T-helper 1 cell treated with Interleukin-12 subunit alpha and Interleukin-12 subunit beta and Interleukin-4 antibody, amounts not matched to agents 30 ng/mL and 1 ng/mL, for 36 hours (primary cell): ENCODE measurements around the gene PPM1E. TPM values are rescaled to one million over a fixed set of nuclear protein-coding genes. Genes with fewer than 3 reads are reported as not detected.
"Not testable (repeated sequence)": the region's sequence is repeated elsewhere in the genome, so short reads cannot be mapped to it uniquely, and the experiment has no call there.

ENCODE experiments used
- intact Hi-C: fragments of 100-400 bp; cut with micrococcal nuclease; formaldehyde crosslinking; loops from one replicate; pipeline ENCODE4 v1.15.1; 2024
- total RNA-seq: library from RNA; stranded (reverse); gene quantifications from 2 replicates; pipeline ENCODE4 v1.2.3, GENCODE V29; 2022

Gene PPM1E
- 0.02 and 0.12 TPM in 2 replicates for total RNA-seq

DNA sequence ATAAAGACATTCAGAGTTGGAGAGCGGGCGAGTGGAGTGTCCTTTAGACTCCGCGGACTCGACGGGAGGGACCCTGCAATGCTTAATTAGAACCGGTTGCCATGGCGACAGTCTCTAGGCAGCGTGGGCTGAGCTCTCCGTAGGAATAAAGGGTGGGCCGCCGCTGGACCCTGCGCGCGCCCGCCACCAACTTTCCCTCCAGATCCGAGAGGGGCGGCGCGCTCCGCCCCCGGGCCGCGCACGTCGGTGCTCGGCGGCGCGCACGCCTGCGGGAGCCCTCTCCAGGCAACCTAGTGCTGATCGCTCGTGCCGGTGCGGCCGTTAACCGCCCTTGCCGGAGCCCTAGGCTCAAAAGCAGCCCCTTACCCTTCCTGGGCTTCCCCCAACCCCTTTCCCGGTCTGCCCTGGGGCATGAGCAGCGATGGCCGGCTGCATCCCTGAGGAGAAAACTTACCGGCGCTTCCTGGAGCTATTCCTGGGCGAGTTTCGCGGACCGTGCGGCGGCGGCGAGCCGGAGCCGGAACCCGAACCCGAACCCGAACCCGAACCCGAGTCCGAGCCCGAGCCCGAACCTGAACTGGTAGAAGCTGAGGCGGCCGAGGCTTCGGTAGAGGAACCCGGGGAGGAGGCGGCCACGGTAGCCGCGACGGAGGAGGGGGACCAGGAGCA is at the start of gene PPM1E:
Gene PPM1E (plus strand): TSS at position 278 of the 669 bp plus-strand sequence.
- intact Hi-C loops = loop anchor here (1.0 to 5.0 kb wide), 2 partner anchors 96 to 247 kb away; no protein-coding TSS in a partner anchor

DNA sequence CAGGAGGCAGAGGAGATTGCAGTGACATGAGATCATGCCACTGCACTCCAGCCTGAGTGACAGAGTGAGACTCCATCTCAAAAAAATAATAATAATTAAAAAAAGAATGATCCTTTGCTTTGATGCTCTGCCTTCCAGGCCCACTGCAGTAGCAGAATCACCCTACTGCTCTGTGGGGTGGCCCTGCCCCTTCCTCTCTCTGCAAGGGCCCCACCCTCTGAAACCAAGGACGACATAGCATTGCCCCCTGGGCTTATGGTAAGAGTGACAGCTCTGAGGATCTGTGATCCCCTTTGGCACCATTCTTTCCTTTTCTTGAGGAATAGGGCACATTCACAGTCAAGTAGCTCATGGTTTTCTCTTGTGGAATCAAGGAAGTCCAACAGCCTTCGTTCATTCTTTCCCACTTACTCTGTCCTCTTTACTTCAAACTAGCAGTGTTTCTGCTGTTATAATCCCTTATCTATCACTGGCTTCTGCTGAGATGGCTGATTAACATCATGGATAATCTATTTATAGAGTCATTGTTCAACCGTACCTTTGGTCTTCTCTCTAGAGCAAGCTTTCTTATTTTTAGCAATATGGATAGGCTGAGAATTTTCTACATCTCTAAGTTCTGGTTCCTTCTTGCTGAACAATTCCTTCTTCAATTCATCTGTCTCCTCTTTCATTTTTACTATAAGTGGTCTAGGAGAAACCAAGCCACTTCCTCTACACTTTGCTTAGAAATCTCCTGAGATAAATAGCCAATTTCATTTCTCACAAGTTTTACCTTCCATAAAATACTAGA is 49.1 kb upstream of the PPM1E start:
- intact Hi-C loops = no loop called here

DNA sequence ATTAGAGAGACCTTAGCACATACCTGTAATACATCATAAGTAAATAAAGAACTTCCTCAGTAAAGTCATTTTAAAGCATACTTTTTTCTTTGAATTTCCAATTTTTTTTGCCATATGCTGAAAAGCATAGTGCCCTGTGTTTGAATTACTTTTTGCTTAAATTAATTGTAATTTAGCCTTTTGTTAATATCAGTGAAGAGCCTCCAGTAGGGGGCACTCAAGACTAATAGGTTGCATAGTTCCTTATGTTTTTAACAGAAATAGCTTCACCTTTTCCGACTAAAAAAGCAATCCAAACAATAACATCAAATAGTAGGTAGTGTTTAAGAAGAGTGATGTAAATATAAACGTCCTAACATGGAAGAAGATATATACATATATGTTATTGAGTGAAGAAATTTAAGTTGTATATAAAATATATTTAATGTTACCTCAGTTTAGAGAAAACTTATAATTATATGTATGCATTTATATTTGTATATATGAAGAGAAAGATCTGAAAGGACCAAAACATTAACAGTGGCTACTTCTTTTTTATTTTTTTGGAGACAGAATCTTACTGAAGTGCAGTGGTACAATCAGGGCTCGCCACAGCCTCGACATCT is 44.6 kb upstream of the PPM1E start:
- intact Hi-C loops = loop anchor here (1.0 to 2.0 kb wide), 3 partner anchors 192 to 294 kb away; no protein-coding TSS in a partner anchor

- intact Hi-C loops = no loop called here
Measured at GRCh38 chr17:58722274-58722673, 33.4 kb upstream of the PPM1E start.

DNA sequence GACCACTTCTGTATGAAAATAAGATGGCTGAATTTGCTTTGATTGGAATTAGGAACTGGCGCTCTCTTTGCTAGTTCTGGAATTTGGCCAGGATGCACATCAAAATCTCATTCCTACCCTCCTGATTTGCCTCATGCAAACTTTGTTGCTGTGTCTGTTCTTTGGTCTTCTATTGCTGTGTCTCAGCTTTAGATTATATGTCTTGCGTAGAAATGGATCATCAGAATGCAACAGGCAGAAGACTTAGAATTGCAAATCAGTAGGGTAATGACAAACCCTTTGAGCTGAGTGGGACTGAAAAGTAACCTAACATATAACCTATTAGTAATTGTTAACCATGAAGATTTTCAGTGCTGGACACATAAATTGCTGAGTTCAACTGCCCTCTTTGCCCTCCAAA is 33.0 kb upstream of the PPM1E start:
- intact Hi-C loops = no loop called here

DNA sequence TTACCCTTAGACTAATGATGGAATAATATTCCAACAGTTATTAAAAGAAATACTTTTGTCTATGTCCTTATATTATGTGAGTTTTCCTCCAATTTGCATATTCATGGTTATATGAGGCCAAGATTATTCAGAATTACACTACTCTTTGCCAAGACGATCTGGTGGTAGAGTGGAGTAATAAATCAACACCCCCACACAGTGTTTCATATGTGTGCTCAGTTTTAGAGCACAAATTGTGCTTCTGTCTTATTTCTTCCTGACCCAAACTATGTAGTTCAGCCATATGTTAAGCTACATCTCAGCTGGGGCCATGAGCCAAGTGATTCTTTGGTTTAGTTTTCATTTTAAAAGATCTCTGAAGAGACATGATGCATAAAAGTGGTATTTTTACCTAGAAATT is 26.9 kb upstream of the PPM1E start:
- intact Hi-C loops = no loop called here

GRCh38 chr17:58730937-58731336 is 24.7 kb upstream of the PPM1E start:
- intact Hi-C loops = no loop called here

DNA sequence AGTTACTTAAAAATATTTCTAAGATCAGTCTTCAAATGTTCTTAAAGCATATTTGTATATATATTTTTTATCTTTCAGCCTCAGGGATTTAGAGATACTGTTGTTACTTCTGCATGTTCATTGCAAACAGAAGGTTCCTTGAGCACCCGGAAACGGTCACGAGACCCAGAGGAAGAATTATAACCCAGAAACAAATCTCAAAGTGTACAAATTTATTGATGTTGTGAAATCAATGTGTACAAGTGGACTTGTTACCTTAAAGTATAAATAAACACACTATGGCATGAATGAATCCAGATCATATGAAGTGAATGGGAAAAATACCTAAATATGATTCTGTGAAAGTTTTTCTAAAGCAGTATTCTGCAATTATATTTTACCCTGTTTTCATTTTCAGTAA is 21.6 kb upstream of the PPM1E start:
- intact Hi-C loops = no loop called here

DNA sequence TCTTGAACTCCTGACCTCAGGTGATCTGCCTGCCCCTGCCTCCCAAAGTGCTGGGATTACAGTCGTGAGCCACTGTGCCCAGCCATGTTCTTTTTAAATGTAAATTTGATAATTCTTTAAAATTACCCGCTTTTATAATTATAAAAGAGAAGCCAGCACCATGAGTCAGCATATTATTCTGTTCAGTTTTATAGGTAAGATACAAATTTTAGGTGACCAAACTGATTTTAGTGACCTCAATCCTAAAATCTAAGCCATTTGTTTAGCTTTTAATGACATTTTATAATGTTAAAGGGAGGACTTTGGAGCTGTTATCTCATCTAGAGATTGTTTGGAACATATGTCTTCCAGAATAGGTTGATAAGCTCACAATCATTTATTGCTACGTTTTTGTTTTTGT is 20.8 kb upstream of the PPM1E start:
- intact Hi-C loops = no loop called here

- intact Hi-C loops = no loop called here
Measured at GRCh38 chr17:58741121-58741625, 14.5 kb upstream of the PPM1E start.

DNA sequence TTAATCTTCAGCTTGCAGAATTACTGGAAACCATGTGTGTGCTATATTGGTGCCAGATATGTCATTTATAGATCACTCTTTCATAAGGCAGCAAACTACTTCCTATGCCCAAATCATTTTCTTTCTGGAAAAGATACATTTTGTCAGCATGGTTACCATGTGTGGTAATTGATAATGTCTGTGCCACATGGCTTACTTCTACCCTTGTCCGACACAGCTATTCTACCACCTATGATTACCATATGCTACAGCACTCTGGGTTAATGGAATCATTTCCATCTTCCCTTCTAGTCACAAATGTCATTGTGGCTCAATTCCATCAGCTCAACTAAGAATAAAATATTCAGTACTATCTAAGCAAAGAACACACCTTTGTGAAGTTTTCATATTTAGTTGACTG is 8.0 kb upstream of the PPM1E start:
- intact Hi-C loops = no loop called here

GRCh38 chr17:58749627-58750026 is 6.0 kb upstream of the PPM1E start:
- intact Hi-C loops = not testable (repeated sequence)

GRCh38 chr17:58753026-58753425 is 2.6 kb upstream of the PPM1E start:
- intact Hi-C loops = no loop called here

DNA sequence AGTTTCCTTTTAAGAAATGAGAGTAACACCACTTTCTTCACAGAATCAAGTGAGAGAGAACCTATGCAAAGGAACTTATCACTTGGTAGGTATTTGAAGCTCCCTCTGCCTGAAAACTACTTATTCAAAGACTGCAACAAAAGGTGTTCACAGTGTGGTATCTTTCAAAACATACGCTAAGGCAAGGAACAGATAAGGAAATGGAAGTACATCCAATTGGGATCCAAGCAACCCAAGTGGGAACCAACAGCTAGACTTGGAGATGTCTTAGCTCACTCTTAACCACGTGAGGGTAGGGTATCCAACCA is 431 bp upstream of the PPM1E start:
- intact Hi-C loops = loop anchor here (5.0 kb wide), 1 partner anchor 247 kb away; no protein-coding TSS in a partner anchor

GRCh38 chr17:58756246-58757161 is 850 bp downstream of the PPM1E start:
- intact Hi-C loops = loop anchor here (1.0 to 5.0 kb wide), 2 partner anchors 97 to 246 kb away; no protein-coding TSS in a partner anchor

- intact Hi-C loops = loop anchor here (5.0 kb wide), 1 partner anchor 245 kb away; no protein-coding TSS in a partner anchor
Measured at GRCh38 chr17:58757162-58757613, 1.5 kb downstream of the PPM1E start.

DNA sequence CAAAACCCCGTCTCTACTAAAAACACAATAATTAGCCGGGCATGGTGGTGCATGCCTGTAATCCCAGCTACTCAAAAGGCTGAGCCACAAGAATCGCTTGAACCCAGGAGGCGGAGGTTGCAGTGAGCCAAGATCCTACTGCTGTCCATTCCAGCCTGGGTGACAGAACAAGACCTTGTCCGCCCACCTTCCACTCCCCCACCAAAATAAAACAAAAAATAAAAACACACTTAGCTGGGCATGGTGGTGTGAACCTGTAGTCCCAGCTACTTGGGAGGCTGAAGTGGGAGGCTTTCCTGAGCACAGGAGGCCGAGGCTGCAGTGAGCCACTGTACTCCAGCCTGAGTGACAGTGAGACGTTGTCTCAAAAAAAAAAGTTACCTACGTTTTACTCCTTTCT is 3.2 kb downstream of the PPM1E start:
- intact Hi-C loops = loop anchor here (5.0 kb wide), 1 partner anchor 243 kb away; no protein-coding TSS in a partner anchor

DNA sequence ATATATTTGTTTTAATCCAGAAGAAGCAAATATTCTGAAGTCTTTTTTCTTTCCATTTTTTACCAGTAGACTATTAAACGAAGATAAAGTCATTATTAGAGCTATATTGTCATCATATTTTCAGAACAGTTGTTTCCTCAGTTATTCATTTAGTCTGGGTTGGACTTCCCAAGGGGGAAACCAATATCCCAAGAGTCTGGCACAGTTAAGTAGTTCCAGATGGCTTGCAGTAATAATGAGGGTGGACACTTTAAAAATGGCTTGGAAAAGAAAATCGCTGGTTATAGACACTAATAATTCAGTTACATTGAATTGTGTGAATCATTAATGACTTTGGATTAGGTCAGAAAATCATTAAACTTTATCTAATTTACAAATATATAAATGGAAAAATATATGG is 3.9 kb downstream of the PPM1E start:
- intact Hi-C loops = loop anchor here (5.0 kb wide), 1 partner anchor 243 kb away; no protein-coding TSS in a partner anchor

- intact Hi-C loops = no loop called here
Measured at GRCh38 chr17:58760248-58760647, 4.6 kb downstream of the PPM1E start.

DNA sequence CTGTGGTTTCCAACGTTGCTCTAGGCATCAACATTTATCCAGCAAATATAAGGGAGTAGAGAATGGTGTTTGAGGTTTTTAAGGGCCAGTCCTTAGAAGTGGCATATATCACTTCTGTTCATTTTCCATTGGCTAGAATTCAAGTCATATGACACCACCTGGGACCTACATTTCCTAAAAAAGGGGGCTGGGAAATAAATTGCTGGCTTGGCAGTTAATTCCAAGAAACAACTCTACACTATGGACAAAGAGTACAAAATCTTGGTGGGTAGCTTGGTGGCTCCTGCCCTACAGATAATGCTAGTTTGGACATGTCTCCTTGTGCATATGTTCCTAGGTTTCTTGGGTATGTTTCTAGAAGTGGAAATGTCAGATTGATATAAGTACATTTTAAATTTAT is 7.6 kb downstream of the PPM1E start:
- intact Hi-C loops = no loop called here

- intact Hi-C loops = no loop called here
Measured at GRCh38 chr17:58764373-58764772, 8.7 kb downstream of the PPM1E start.
